ENCODE measurements around the gene RAB3D.

- no peak for TF ChIP-seq CTCF (conservative IDR thresholded peaks at IDR 0.05 in 1 of 2, IDR thresholded peaks at IDR 0.05 in 1 of 2; ENCODE audit: extremely low read depth in 1 of 2, insufficient read depth in 1 of 2, low read depth in 1 of 2, low read length in 2 of 2)
- no peak for TF ChIP-seq EZH2 (IDR thresholded peaks at IDR 0.05; ENCODE audit: borderline replicate concordance, low read length)
Measured at GRCh38 chr19:11332822-11333221, 6.6 kb downstream of the RAB3D start.

Measured in mammary epithelial cell (primary cell).